ACC112 (cell line): ENCODE results near the gene FIG4.
"Not testable (repeated sequence)": the region's sequence is repeated elsewhere in the genome, so short reads cannot be mapped to it uniquely, and the experiment has no call there.

Experiments
- H2AFZ ChIP-seq: fragments of 200-600 bp; sonication (generic); one replicate; pipeline ENCODE4 v1.6.0; 2017; ENCODE audit warnings: antibody characterized with exemption, low read length; ENCODE audit not compliant: unreplicated experiment
- H3K27ac ChIP-seq: fragments of 200-600 bp; sonication (generic); 2 replicates; pipeline ENCODE4 v1.5.1; 2014; ENCODE audit warnings: low read depth, mild to moderate bottlenecking, antibody characterized with exemption, low read length, moderate library complexity
- H3K27me3 ChIP-seq: fragments of 200-600 bp; sonication (generic); 2 replicates; pipeline ENCODE4 v1.6.1; 2014; ENCODE audit warnings: mild to moderate bottlenecking, antibody characterized with exemption, low read length, moderate library complexity, mixed read lengths; ENCODE audit not compliant: insufficient read depth
- H3K36me3 ChIP-seq: fragments of 200-600 bp; sonication (generic); 2 replicates; pipeline ENCODE4 v1.6.1; 2016; ENCODE audit warnings: mild to moderate bottlenecking, antibody characterized with exemption, low read length, moderate library complexity, mixed read lengths; ENCODE audit not compliant: insufficient read depth
- H3K4me1 ChIP-seq: fragments of 200-600 bp; sonication (generic); one replicate; pipeline ENCODE4 v1.6.1; 2016; ENCODE audit warnings: low read length, mixed read lengths; ENCODE audit not compliant: insufficient read depth, unreplicated experiment, control insufficient read depth
- H3K4me3 ChIP-seq: fragments of 200-600 bp; sonication (generic); 2 replicates; pipeline ENCODE4 v1.5.1; 2014; ENCODE audit warnings: mild to moderate bottlenecking, low read depth, low read length
- H3K79me2 ChIP-seq: fragments of 200-600 bp; sonication (generic); one replicate; pipeline ENCODE4 v1.6.0; 2016; ENCODE audit warnings: low read length; ENCODE audit not compliant: control insufficient read depth, unreplicated experiment, insufficient read depth

FIG4 gene

GRCh38 chr6:109722011-109722410 lies 30.9 kb downstream of the FIG4 start:
- H3K79me2 ChIP-seq, result no peaks in the 10 kb centered on the region
- no peaks in the 10 kb centered on the region for H3K36me3 ChIP-seq
- H3K27me3 ChIP-seq, result no peaks in the 10 kb centered on the region
- H3K4me1 ChIP-seq, result no peaks in the 10 kb centered on the region
- no peak overlapping the region for H3K27ac ChIP-seq
- H2AFZ ChIP-seq, result no peak overlapping the region
- no peak overlapping the region for H3K4me3 ChIP-seq

GRCh38 chr6:109722564-109723254 lies 31.6 kb downstream of the FIG4 start:
- Histone ChIP-seq H3K4me1 (no peaks in the 10 kb centered on the region), H2AFZ (no peak overlapping the region), H3K4me3 (no peak overlapping the region), H3K36me3 (no peaks in the 10 kb centered on the region), H3K79me2 (no peaks in the 10 kb centered on the region), H3K27ac (no peak overlapping the region), H3K27me3 (no peaks in the 10 kb centered on the region)

GRCh38 chr6:109725250-109725649 lies 34.2 kb downstream of the FIG4 start:
- H3K79me2 ChIP-seq, H3K27ac ChIP-seq, H3K36me3 ChIP-seq, H3K4me1 ChIP-seq, H3K4me3 ChIP-seq, H2AFZ ChIP-seq, H3K27me3 ChIP-seq: not testable (repeated sequence)

- Histone ChIP-seq H3K36me3 (no peaks in the 10 kb centered on the region), H3K4me3 (no peak overlapping the region), H3K27me3 (no peaks in the 10 kb centered on the region)
Observed at GRCh38 chr6:109736273-109737025, 45.4 kb downstream of the FIG4 start.

GRCh38 chr6:109738255-109738654 lies 47.2 kb downstream of the FIG4 start:
- H3K4me3 ChIP-seq, result no peak overlapping the region
- no peaks in the 10 kb centered on the region for H3K79me2 ChIP-seq
- H3K27ac ChIP-seq, result no peak overlapping the region
- no peak overlapping the region for H2AFZ ChIP-seq
- H3K36me3 ChIP-seq, result no peaks in the 10 kb centered on the region
- H3K4me1 ChIP-seq, result no peaks in the 10 kb centered on the region
- H3K27me3 ChIP-seq, result no peaks in the 10 kb centered on the region

More at GRCh38 chr6:109736273-109737025, 45.4 kb downstream of the FIG4 start:
- H3K79me2 ChIP-seq, result no peaks in the 10 kb centered on the region
- H3K27ac ChIP-seq, result no peak overlapping the region
- H2AFZ ChIP-seq, result no peak overlapping the region
- H3K4me1 ChIP-seq, result no peaks in the 10 kb centered on the region

- H3K27ac ChIP-seq, result no peak overlapping the region
- H2AFZ ChIP-seq, result no peak overlapping the region
- no peaks in the 10 kb centered on the region for H3K27me3 ChIP-seq
- no peaks in the 10 kb centered on the region for H3K79me2 ChIP-seq
- no peak overlapping the region for H3K4me3 ChIP-seq
- no peaks in the 10 kb centered on the region for H3K36me3 ChIP-seq
- H3K4me1 ChIP-seq, result peaks cover 3% of the 10 kb centered on the region
Observed at GRCh38 chr6:109738667-109739066, 47.6 kb downstream of the FIG4 start.

GRCh38 chr6:109739686-109740085 lies 48.6 kb downstream of the FIG4 start:
- Histone ChIP-seq H3K79me2 (no peaks in the 10 kb centered on the region), H3K36me3 (no peaks in the 10 kb centered on the region), H3K4me1 (peaks cover 9% of the 10 kb centered on the region), H3K4me3 (no peak overlapping the region), H2AFZ (no peak overlapping the region), H3K27ac (no peak overlapping the region), H3K27me3 (no peaks in the 10 kb centered on the region)

- Histone ChIP-seq H3K79me2 (no peaks in the 10 kb centered on the region), H3K4me1 (peaks cover 9% of the 10 kb centered on the region), H3K4me3 (no peak overlapping the region)
Observed at GRCh38 chr6:109740787-109741186, 49.7 kb downstream of the FIG4 start.

GRCh38 chr6:109743739-109744138 lies 52.6 kb downstream of the FIG4 start:
- Histone ChIP-seq H3K4me1 (peaks cover 9% of the 10 kb centered on the region), H2AFZ (peak overlapping the region; percentile 26), H3K27me3 (no peaks in the 10 kb centered on the region), H3K4me3 (no peak overlapping the region), H3K79me2 (no peaks in the 10 kb centered on the region), H3K27ac (peak overlapping the region; percentile 38; the same call in 1 of the 2 replicates), H3K36me3 (no peaks in the 10 kb centered on the region)

More at GRCh38 chr6:109740787-109741186, 49.7 kb downstream of the FIG4 start:
- Histone ChIP-seq H3K27me3 (no peaks in the 10 kb centered on the region), H3K36me3 (no peaks in the 10 kb centered on the region), H3K27ac (no peak overlapping the region), H2AFZ (no peak overlapping the region)

GRCh38 chr6:109744779-109745178 lies 53.7 kb downstream of the FIG4 start:
- not testable (repeated sequence) for H3K36me3 ChIP-seq, H2AFZ ChIP-seq, H3K79me2 ChIP-seq, H3K27ac ChIP-seq, H3K4me1 ChIP-seq, H3K27me3 ChIP-seq, H3K4me3 ChIP-seq

- peaks cover 9% of the 10 kb centered on the region for H3K4me1 ChIP-seq
- H3K79me2 ChIP-seq, result no peaks in the 10 kb centered on the region
- H3K36me3 ChIP-seq, result no peaks in the 10 kb centered on the region
- H2AFZ ChIP-seq, result no peak overlapping the region
- H3K4me3 ChIP-seq, result no peak overlapping the region
- H3K27ac ChIP-seq, result no peak overlapping the region
- H3K27me3 ChIP-seq, result no peaks in the 10 kb centered on the region
Observed at GRCh38 chr6:109747221-109747620, 56.1 kb downstream of the FIG4 start.
